HG03558 (cell line): ENCODE measurements around the gene G6PC1.
"Not testable (repeated sequence)": the region's sequence is repeated elsewhere in the genome, so short reads cannot be mapped to it uniquely, and the experiment has no call there.

ENCODE experiments used
- ATAC-seq: cut with Tn5 transposase; IDR thresholded peaks from one replicate; pipeline ENCODE4 v1.9.1; 2021; ENCODE audit warnings: moderate number of reproducible peaks; ENCODE audit not compliant: unreplicated experiment; ENCODE audit errors: extremely low read depth

Gene G6PC1

GRCh38 chr17:42900460-42901331 is at the start of gene G6PC1:
Gene G6PC1, plus strand, starts transcription at chr17:42900799. Its CDS starts 78 bp downstream, at chr17:42900877.
- no peak for ATAC-seq

GRCh38 chr17:42850954-42851353 is 49.6 kb upstream of the G6PC1 start, which contains the start of gene AOC3:
Gene AOC3, plus strand, starts transcription at chr17:42851199. Its CDS starts 145 bp downstream, at chr17:42851344.
- ATAC-seq = no peak

- not testable (repeated sequence) for ATAC-seq
Observed at GRCh38 chr17:42851371-42852240, 49.0 kb upstream of the G6PC1 start.

GRCh38 chr17:42852351-42852750 is 48.2 kb upstream of the G6PC1 start:
- no peak for ATAC-seq

- no peak for ATAC-seq
Observed at GRCh38 chr17:42853004-42853403, 47.6 kb upstream of the G6PC1 start.

GRCh38 chr17:42853597-42853967 is 47.0 kb upstream of the G6PC1 start:
- no peak for ATAC-seq

GRCh38 chr17:42853968-42854790 is 46.4 kb upstream of the G6PC1 start:
- ATAC-seq = no peak

- ATAC-seq = no peak
Observed at GRCh38 chr17:42855048-42855596, 45.5 kb upstream of the G6PC1 start.

GRCh38 chr17:42856093-42856492 is 44.5 kb upstream of the G6PC1 start:
- ATAC-seq = not testable (repeated sequence)

- not testable (repeated sequence) for ATAC-seq
Observed at GRCh38 chr17:42856516-42856915, 44.1 kb upstream of the G6PC1 start.

- no peak for ATAC-seq
Observed at GRCh38 chr17:42857389-42857788, 43.2 kb upstream of the G6PC1 start.

GRCh38 chr17:42865638-42866094 is 34.9 kb upstream of the G6PC1 start:
- no peak for ATAC-seq

GRCh38 chr17:42866216-42866615 is 34.4 kb upstream of the G6PC1 start:
- no peak for ATAC-seq

GRCh38 chr17:42866631-42867575 is 33.7 kb upstream of the G6PC1 start:
- no peak for ATAC-seq

GRCh38 chr17:42867694-42868261 is 32.8 kb upstream of the G6PC1 start:
- ATAC-seq = not testable (repeated sequence)

GRCh38 chr17:42868338-42868737 is 32.3 kb upstream of the G6PC1 start:
- ATAC-seq = no peak

GRCh38 chr17:42871647-42872046 is 29.0 kb upstream of the G6PC1 start:
- no peak for ATAC-seq

- no peak for ATAC-seq
Observed at GRCh38 chr17:42872251-42872965, 28.2 kb upstream of the G6PC1 start.
